ENCODE data around the gene WNT7A. TPM values are rescaled to one million over a fixed set of nuclear protein-coding genes. Genes with fewer than 3 reads are reported as not detected.

The WNT7A gene
- total RNA-seq, 1 donor from 2014 or later, result not detected

GRCh38 chr3:13821126-13821525, 58.7 kb downstream of the WNT7A start:
- Mint-ChIP-seq H3K4me1 (peaks cover 33% of the 10 kb centered on the region), H3K27me3 (ENCODE audit: insufficient read depth, low read depth) (peaks cover 4% of the 10 kb centered on the region)

DNA sequence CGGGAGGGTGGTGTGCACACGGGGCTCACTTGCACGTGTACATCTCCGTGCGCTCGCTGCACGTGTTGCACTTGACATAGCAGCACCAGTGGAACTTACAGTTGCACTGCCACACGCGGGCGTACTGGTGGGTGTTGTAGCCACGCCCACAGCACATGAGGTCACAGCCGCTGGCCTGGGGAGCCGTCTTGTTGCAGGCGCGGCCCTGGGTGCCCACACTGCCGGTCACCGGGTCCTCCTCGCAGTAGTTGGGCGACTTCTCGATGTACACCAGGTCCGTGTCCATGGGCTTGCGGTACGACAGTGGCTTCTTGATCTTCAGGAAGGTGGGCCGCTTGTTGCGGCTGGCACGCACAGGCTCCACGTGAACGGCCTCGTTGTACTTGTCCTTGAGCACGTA, 61.0 kb downstream of the WNT7A start:
- no peak overlapping the region for H3K27ac Mint-ChIP-seq
- no peaks in the 10 kb centered on the region for H3K36me3 ChIP-seq
- no peak overlapping the region for H3K9ac ChIP-seq

More at GRCh38 chr3:13821126-13821525, 58.7 kb downstream of the WNT7A start:
- no peak overlapping the region for H3K9ac ChIP-seq
- no peak for TF ChIP-seq EZH2phosphoT487 (IDR thresholded peaks at IDR 0.05)
- no peak for TF ChIP-seq CTCF (IDR thresholded peaks at IDR 0.05)
- TF ChIP-seq EZH2 (IDR thresholded peaks at IDR 0.05), result no peak
- no peak overlapping the region for H3K4me2 ChIP-seq
- peaks cover 25% of the 10 kb centered on the region for H3K36me3 Mint-ChIP-seq
- no peak overlapping the region for H3K27ac Mint-ChIP-seq
- no peaks in the 10 kb centered on the region for H3K36me3 ChIP-seq
- DNase-seq (ENCODE audit: low spot score), result no peak
- no peak overlapping the region for H3K27ac ChIP-seq
- no peaks in the 10 kb centered on the region for H3F3A ChIP-seq (ENCODE audit: low read depth)
- no peak overlapping the region for H3K4me3 Mint-ChIP-seq
- peaks cover 26% of the 10 kb centered on the region for H3K9me3 Mint-ChIP-seq
- H3K4me3 ChIP-seq, result no peak overlapping the region
- peaks cover 1% of the 10 kb centered on the region for H3K4me1 ChIP-seq
- H3K9me3 ChIP-seq (ENCODE audit: low read depth), result no peaks in the 10 kb centered on the region
- H3K79me2 ChIP-seq (ENCODE audit: low read depth), result no peaks in the 10 kb centered on the region
- no peaks in the 10 kb centered on the region for H4K20me1 ChIP-seq (ENCODE audit: low read depth)
- H3K27me3 ChIP-seq, result no peaks in the 10 kb centered on the region
- no peak overlapping the region for H2AFZ ChIP-seq (replicated peaks)

GRCh38 chr3:13815088-13815683, 64.7 kb downstream of the WNT7A start:
- Mint-ChIP-seq H3K36me3 (peaks cover 41% of the 10 kb centered on the region), H3K27me3 (ENCODE audit: insufficient read depth, low read depth) (peaks cover 23% of the 10 kb centered on the region), H3K4me1 (peaks cover 5% of the 10 kb centered on the region), H3K4me3 (no peak overlapping the region), H3K27ac (no peak overlapping the region), H3K9me3 (peaks cover 21% of the 10 kb centered on the region)
- Histone ChIP-seq H3F3A (ENCODE audit: low read depth) (no peaks in the 10 kb centered on the region), H4K20me1 (ENCODE audit: low read depth) (no peaks in the 10 kb centered on the region), H3K4me3 (no peak overlapping the region), H2AFZ (replicated peaks) (no peak overlapping the region), H3K36me3 (no peaks in the 10 kb centered on the region), H3K27me3 (no peaks in the 10 kb centered on the region), H3K4me2 (no peak overlapping the region), H3K79me2 (ENCODE audit: low read depth) (no peaks in the 10 kb centered on the region), H3K9me3 (ENCODE audit: low read depth) (peaks cover 12% of the 10 kb centered on the region), H3K4me1 (peaks cover 8% of the 10 kb centered on the region), H3K9ac (no peak overlapping the region), H3K27ac (no peak overlapping the region)
- TF ChIP-seq EZH2phosphoT487 (IDR thresholded peaks at IDR 0.05) (no peak), CTCF (IDR thresholded peaks at IDR 0.05) (no peak), EZH2 (IDR thresholded peaks at IDR 0.05) (no peak)
- DNase-seq (ENCODE audit: low spot score), result no peak

More for the DNA sequence above, 61.0 kb downstream of the WNT7A start:
- H3K27ac ChIP-seq, result no peak overlapping the region
- no peak for DNase-seq (ENCODE audit: low spot score)
- no peak overlapping the region for H2AFZ ChIP-seq (replicated peaks)
- no peaks in the 10 kb centered on the region for H4K20me1 ChIP-seq (ENCODE audit: low read depth)
- peaks cover 12% of the 10 kb centered on the region for H3K9me3 ChIP-seq (ENCODE audit: low read depth)
- no peaks in the 10 kb centered on the region for H3K27me3 ChIP-seq
- H3K9me3 Mint-ChIP-seq, result peaks cover 25% of the 10 kb centered on the region
- no peaks in the 10 kb centered on the region for H3K79me2 ChIP-seq (ENCODE audit: low read depth)
- H3F3A ChIP-seq (ENCODE audit: low read depth), result no peaks in the 10 kb centered on the region
- H3K4me1 ChIP-seq, result no peaks in the 10 kb centered on the region
- H3K36me3 Mint-ChIP-seq, result peaks cover 40% of the 10 kb centered on the region
- H3K4me1 Mint-ChIP-seq, result peaks cover 13% of the 10 kb centered on the region
- peaks cover 11% of the 10 kb centered on the region for H3K27me3 Mint-ChIP-seq (ENCODE audit: insufficient read depth, low read depth)
- H3K4me3 ChIP-seq, result no peak overlapping the region
- TF ChIP-seq CTCF (IDR thresholded peaks at IDR 0.05), result no peak
- TF ChIP-seq EZH2phosphoT487 (IDR thresholded peaks at IDR 0.05), result no peak
- TF ChIP-seq EZH2 (IDR thresholded peaks at IDR 0.05), result no peak
- no peak overlapping the region for H3K4me3 Mint-ChIP-seq
- H3K4me2 ChIP-seq, result no peak overlapping the region

Data from neural progenitor cell (in vitro differentiated cells).